NCI-H526 treated with DMSO at 0.1 percent for 48 hours (cell line): Measurements from ENCODE around the gene NRG2.

Experiments
- DNase-seq: peaks from one replicate; lab custom pipeline; 2025; lab: John Stamatoyannopoulos, UW

The NRG2 gene

DNA sequence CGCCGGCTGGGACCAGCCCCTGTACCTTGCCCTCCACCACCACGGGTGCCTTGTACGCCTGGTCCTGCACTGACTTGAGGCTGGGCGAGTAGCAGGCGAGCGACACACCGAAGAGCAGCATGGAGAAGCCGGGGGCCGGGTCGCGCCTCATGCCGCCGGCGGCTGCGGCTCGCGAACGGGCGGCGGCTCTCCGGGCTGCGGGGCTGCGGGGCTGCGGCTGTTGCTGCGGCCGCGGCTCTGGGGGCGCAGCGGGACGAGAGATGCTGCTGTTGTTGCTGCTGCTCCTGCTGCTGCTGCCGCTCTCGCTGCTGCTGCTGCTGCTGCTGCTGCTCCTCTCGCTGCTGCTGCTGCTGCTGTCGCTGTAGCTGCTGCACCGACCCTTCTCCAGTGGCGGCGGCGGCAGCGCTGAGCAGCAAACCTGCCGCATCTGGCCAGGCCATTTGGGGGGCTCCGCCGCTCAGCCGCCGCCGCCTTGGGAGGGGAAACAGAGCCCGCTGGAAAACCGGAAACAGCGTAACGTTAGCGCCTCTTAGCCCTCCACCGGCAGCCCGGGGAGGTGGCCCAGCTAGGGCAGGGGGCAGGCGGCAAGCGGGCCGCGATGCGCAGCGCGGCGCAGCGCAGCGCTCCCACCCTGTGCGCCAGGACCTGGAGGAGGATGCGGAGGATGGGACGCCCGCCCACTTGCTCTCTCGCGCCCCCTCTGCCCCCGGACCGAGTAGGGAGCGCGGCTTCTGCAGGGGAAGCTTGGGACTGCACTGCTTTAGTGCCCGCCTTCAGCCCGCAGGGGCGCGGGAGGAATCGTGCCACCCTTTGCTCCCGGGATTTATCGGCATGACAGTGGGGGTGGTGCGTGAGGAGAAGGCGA, at the start of gene NRG2:
TSS of gene NRG2 (minus strand) at position 657 of the 865 bp plus-strand sequence.
- peak; percentile 86 for DNase-seq

- DNase-seq = no peak
These were observed 47.2 kb upstream of the NRG2 start for GRCh38 chr5:140090251-140090650.

DNA sequence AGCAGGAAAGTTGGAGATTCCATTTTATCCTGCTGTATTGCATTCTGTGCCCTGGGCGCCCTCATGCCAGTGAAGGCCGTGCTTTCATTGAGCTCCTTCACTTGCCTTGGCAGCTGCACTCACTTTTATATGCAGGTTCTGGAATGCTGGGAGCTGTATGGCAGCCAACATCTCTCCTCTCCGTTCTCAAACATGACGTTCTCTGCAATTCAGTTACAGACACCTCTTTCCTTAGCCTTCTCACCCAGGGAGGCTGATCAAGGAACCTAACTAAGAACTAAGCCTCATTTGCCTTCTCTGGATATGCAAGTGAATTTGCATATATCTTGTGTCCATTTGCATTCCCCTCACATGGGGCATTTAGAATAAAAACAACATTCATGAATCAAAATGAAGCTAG, 41.4 kb upstream of the NRG2 start:
- DNase-seq = peak; percentile 94

DNA sequence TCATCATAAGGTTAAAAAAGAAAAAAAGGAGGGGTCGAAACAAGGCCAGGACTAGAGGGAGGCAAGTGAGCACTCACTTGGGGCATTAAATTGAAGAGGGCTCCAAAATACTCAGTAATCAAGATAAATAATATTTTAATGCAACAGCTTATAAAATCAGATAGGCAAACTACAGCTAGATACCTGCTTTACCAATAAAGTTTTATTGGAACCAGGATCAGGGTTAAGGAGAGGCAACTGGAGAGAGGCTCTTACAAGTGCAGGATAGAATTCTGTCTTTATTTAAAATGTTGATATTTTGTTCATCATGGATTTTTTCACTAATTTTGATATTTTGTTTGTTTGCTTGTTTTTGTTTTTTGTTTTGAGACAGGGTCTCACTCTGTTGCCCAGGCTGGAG, 40.6 kb upstream of the NRG2 start:
- no peak for DNase-seq

DNA sequence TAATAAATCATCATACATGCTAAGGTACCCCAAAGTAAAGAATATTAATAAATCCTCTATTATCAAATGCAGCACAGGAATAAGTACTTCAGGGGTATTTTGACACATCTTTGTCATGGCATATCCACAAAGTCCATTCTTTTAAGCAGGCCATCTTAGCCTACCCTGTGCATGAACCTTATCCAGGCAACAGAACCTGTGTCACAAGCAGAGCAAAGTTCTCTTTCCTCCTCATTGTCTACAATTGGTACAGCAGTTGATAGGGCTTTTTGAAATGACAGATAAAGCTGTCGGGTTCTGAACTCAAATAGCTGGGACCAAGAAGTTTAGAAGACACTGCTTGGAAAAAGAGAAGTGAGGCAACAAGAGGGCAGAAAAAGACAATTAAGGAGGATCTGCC, 40.0 kb upstream of the NRG2 start:
- DNase-seq = no peak

- DNase-seq = no peak
These were observed 33.7 kb upstream of the NRG2 start for GRCh38 chr5:140076788-140077187.

- no peak for DNase-seq
These were observed 33.0 kb upstream of the NRG2 start for GRCh38 chr5:140076142-140076541.

DNA sequence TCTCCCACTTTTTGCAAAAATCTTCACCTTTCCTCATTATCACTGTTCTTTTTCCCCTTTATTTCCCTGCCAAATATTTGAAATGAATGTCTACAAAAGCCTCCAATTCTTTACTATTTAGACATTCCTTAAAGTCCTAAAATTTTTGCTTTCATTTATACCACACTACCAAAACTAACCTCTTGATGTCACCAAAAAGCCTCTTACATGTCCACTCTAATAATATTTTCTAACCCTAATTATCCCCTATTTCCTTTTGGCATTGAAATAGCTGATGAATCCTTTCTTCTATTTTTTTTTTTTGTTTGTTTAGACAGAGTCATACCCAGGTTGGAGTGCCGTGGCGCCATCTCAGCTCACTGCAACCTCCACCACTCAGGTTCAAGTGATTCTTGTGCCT, 32.3 kb upstream of the NRG2 start:
- DNase-seq = peak; percentile 22

DNA sequence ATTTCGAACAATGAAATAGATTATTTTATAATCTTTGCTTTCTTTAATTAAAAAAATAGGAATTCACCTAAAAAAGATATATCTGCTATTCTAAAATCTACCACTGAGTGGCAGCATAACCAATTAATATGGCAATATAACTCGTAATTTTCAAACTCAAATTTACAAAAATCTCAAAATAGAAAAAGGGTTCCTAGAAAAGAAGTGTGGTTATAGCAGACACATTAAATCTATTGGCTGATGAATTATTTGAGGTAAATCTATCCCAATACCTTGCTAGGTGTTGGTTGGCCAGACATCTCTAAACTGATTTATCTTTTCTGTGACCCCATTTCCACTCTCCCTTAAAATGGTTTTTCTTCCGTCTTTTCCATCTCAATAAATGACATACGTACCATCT, 30.2 kb upstream of the NRG2 start:
- DNase-seq = no peak

GRCh38 chr5:140072812-140073211, 29.7 kb upstream of the NRG2 start:
- no peak for DNase-seq

- no peak for DNase-seq
These were observed 17.7 kb upstream of the NRG2 start for GRCh38 chr5:140060816-140061215.

DNA sequence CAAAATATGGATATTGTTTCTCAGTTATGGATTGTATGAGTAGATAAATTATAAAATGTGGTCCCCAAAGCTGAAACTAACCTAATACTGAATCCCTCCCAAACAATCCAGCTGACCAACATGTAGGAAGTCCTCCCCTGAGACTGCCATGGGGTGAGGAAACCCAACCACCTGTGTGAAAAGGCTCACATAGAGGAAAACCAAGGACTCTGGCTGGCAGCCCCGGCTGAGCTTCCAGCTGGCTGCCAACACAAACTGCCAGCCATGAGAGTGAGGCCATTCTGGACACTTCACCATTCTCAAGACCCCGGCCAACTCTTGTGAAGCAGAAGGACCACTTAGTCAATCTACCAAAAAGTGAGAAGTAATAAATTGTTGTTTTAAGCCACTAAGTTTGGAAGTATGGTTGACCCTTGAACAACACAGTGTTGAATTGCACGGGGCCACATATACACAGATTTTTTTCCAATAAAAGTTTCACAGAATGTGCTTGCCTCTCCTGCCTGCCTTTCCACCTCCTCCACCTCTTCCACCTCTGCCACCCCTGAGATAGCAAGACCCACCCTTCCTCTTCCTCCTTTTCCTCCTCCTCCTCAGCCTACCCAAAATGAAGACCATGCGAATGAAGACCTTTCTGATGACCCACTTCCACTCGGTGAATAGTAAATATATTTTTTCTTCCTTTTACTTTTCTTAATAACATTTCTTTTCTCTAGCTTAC, 15.3 kb upstream of the NRG2 start:
- no peak for DNase-seq

DNA sequence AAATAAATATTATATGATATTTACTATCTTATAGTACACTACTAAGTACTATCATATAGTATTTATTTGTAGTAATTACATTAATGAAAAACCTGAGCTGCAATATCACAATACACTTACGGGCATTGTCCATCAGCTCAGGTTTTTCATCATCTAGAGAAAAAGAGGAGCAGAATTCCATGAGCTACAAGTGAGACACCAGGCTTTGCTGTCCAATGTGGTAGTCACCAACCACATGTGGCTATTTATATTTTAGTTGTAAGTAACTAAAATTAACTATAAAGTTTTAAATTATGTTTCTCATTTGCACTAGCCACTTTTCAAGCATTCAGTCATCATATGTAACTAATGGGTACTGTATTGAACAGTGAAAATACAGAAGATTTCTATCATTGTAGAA, 13.8 kb upstream of the NRG2 start:
- DNase-seq = no peak

DNA sequence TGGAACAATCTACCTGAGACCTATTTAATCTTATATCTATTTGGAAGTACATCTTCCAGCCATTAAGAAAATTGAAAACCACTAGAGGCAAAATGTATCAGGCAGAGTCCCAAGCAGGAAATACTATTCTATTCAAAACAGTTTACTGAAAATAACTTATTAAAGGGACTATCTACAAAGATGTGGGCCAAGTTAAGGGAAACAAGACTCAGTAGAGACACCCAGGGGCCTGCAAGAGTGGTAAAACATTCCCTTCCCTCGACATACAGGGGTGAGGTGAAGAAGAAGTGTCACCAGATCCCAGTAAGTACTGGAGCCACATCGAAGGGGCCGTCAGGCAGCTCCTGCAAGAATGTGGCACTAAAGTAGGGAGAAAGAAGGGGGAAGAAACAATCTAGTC, 12.1 kb upstream of the NRG2 start:
- DNase-seq = no peak

DNA sequence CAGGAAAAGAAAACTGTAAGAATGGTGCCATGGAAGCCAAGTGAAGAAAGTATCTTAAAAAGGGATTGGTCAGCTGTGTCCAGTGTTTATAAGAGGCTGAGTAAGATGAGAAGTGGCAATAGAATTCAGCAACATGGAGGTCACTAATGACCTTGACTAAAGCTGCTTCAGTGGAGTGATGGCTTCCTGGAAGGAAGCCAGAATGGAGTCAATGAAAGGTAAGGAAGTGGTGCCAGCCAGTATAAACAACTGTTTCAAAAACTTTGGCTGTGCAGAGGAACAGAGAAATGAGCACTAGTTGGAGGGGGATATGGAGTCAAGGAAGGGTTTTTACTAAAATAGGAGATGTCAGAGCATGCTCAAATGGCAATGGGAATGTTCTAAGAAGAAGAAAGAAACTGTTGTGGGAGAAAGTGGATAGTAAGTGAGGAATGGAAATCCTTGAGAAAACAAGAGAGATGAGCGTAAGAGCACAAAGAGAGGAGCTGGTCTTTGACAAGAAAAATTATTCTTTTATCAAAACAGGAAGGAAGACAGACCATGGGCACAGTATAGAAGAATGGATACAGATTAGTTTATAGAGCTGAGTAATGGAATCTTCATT, 11.1 kb upstream of the NRG2 start:
- no peak for DNase-seq

DNA sequence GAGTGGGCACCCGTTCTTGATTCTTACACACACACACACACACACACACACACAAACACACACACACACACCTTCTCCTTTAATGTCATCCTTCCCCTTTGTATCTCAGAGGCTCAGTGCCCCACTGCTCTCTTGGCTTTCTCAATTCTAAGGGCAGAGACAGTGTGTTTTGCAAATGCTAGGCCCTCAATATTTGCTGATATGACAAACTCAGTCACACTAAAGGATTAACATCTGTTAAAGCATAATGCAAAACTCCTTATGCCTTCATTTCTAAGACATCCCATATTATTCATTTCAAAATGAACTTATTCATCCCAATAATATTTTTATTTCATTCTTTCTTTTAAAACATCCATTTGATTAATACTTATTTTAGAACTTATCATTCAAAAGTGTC, 8.9 kb upstream of the NRG2 start:
- DNase-seq = no peak

GRCh38 chr5:140049713-140050112, 6.6 kb upstream of the NRG2 start:
- no peak for DNase-seq

- DNase-seq = no peak
These were observed 6.1 kb upstream of the NRG2 start for GRCh38 chr5:140049205-140049604.

- DNase-seq = no peak
These were observed 942 bp upstream of the NRG2 start for GRCh38 chr5:140044041-140044440.

DNA sequence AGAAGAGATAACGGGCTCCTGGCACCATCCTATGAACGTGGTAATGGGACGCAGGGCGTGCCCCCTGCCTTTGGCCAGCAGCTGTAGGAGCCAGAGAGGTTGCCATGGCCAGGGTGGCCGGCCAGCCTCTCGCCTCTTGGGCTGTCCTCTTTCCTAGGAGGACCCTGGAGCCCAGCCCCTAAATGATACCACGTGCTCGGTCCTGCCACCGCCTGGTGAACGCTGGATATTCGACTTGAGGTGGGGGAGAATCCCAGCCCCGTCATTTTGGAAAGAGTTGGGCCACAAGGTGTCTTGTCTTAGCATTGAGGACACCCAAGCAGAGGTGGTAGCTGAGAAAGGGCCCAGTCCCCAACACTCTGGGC, 391 bp upstream of the NRG2 start:
- peak; percentile 86 for DNase-seq

DNA sequence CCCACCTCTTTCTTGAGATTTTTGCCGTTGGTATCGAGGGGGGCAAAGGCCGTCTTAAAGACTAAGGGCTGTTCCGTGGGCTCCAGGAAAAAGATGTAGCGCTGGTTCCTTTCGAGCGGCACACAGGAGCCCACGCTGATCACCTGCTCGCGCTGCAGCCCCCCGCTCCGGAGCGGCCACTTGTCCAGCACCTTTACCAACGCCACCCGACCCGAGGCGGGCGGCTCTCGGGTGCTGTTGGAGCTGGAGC, 781 bp downstream of the NRG2 start:
- DNase-seq = peak; percentile 61

DNA sequence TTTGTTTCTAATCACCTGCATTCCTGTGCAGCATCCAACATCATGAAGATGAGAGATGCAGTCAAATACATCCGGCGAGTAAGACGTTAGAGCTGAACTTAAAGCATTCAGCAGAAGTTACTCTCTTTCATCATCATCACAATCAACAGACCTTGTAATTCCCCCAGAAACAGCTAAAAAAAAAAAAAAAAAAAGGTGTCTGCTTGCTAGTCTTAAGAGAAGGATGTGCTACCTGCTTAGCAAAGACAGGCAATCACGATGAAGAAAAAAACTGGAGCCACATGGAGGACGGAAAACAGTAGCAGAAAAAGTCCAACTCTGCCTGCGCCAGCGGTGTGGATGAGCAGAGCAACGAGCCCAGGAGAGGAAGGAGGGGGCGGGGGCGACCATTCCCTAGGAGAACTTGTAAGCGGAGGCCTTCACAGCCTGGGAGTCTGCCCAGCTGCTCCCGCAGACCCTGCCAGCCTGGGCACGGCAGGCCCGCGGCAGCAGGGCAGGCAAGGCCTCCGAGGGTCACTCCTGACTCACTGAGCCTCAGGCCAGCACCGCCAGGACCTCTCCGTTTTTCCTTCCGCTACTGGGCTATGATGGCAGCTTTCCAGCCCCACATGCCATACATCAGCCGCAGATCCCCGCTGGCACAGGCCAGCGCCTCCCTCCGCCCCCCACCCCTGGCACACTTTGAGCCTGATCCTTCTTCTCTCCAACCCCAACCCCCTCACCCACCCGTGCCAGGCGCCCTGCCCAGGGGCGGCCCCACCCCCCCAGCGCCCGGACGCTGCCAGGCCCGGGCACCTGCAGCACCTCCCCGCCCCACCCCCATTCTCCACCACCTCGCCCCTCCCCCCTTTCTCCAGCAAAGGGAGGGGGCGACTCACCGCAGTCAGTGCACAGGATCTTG, 1.4 kb downstream of the NRG2 start:
- peak; percentile 71 for DNase-seq
